GM18909 (cell line): ENCODE results near the gene ZDHHC21.

Experiments used
- ATAC-seq: cut with Tn5 transposase; IDR thresholded peaks from one replicate; pipeline ENCODE4 v1.9.1; 2021; ENCODE audit warnings: mild to moderate bottlenecking; ENCODE audit not compliant: unreplicated experiment, poor library complexity

ZDHHC21 gene

GRCh38 chr9:14693251-14693861, at the start of gene ZDHHC21:
Gene ZDHHC21, minus strand, starts transcription at chr9:14693432. Its CDS starts 19,092 bp downstream, at chr9:14674340.
- peak; percentile 81 for ATAC-seq

- peak; percentile 95 for ATAC-seq
These were observed 48.1 kb upstream of the ZDHHC21 start for GRCh38 chr9:14741369-14741768.

GRCh38 chr9:14733133-14733532, 39.9 kb upstream of the ZDHHC21 start:
- ATAC-seq = no peak

GRCh38 chr9:14731294-14731981, 38.2 kb upstream of the ZDHHC21 start:
- no peak for ATAC-seq

GRCh38 chr9:14730461-14730898, 37.2 kb upstream of the ZDHHC21 start:
- no peak for ATAC-seq

GRCh38 chr9:14723301-14723700, 30.1 kb upstream of the ZDHHC21 start:
- no peak for ATAC-seq

- no peak for ATAC-seq
These were observed 29.3 kb upstream of the ZDHHC21 start, which contains the start of gene CER1 for GRCh38 chr9:14722391-14723035. Gene CER1, minus strand, starts transcription at chr9:14722733. Its CDS starts 61 bp downstream, at chr9:14722672.

GRCh38 chr9:14719231-14719923, 26.1 kb upstream of the ZDHHC21 start:
- no peak for ATAC-seq

GRCh38 chr9:14715102-14715501, 21.9 kb upstream of the ZDHHC21 start:
- no peak for ATAC-seq

GRCh38 chr9:14713187-14713767, 20.0 kb upstream of the ZDHHC21 start:
- no peak for ATAC-seq

GRCh38 chr9:14710804-14711203, 17.6 kb upstream of the ZDHHC21 start:
- no peak for ATAC-seq

- ATAC-seq = peak; percentile 76
These were observed 13.4 kb upstream of the ZDHHC21 start for GRCh38 chr9:14706530-14707140.

GRCh38 chr9:14705079-14705478, 11.8 kb upstream of the ZDHHC21 start:
- no peak for ATAC-seq

GRCh38 chr9:14704281-14704680, 11.0 kb upstream of the ZDHHC21 start:
- ATAC-seq = no peak

GRCh38 chr9:14702200-14702720, 9.0 kb upstream of the ZDHHC21 start:
- no peak for ATAC-seq

GRCh38 chr9:14692470-14693250, 572 bp downstream of the ZDHHC21 start:
- ATAC-seq = peak; percentile 46

- ATAC-seq = no peak
These were observed 2.1 kb downstream of the ZDHHC21 start for GRCh38 chr9:14690948-14691730.

- ATAC-seq = no peak
These were observed 6.1 kb downstream of the ZDHHC21 start for GRCh38 chr9:14687042-14687719.
